HG02884 (cell line): Measurements from ENCODE around the gene PGRMC2.
"Not testable (repeated sequence)": the region's sequence is repeated elsewhere in the genome, so short reads cannot be mapped to it uniquely, and the experiment has no call there.

Experiments used
- ATAC-seq: cut with Tn5 transposase; IDR thresholded peaks from one replicate; pipeline ENCODE4 v1.9.1; 2021; ENCODE audit warnings: mild to moderate bottlenecking, moderate library complexity; ENCODE audit not compliant: unreplicated experiment

The PGRMC2 gene

GRCh38 chr4:128271551-128271950 lies 16.1 kb downstream of the PGRMC2 start:
- no peak for ATAC-seq

- no peak for ATAC-seq
Observed at GRCh38 chr4:128268970-128269369, 18.6 kb downstream of the PGRMC2 start.

- ATAC-seq: no peak
Observed at GRCh38 chr4:128267745-128268144, 19.9 kb downstream of the PGRMC2 start.

- not testable (repeated sequence) for ATAC-seq
Observed at GRCh38 chr4:128267171-128267570, 20.4 kb downstream of the PGRMC2 start.

- not testable (repeated sequence) for ATAC-seq
Observed at GRCh38 chr4:128265550-128265949, 22.1 kb downstream of the PGRMC2 start.

- ATAC-seq: not testable (repeated sequence)
Observed at GRCh38 chr4:128259889-128260288, 27.7 kb downstream of the PGRMC2 start.

- ATAC-seq: not testable (repeated sequence)
Observed at GRCh38 chr4:128258166-128258565, 29.4 kb downstream of the PGRMC2 start.

GRCh38 chr4:128256539-128256938 lies 31.1 kb downstream of the PGRMC2 start:
- no peak for ATAC-seq

GRCh38 chr4:128255906-128256305 lies 31.7 kb downstream of the PGRMC2 start:
- ATAC-seq: no peak

- no peak for ATAC-seq
Observed at GRCh38 chr4:128249787-128250668, 37.6 kb downstream of the PGRMC2 start.

- no peak for ATAC-seq
Observed at GRCh38 chr4:128247906-128248305, 39.7 kb downstream of the PGRMC2 start.

- not testable (repeated sequence) for ATAC-seq
Observed at GRCh38 chr4:128245391-128245790, 42.2 kb downstream of the PGRMC2 start.

GRCh38 chr4:128244379-128244778 lies 43.2 kb downstream of the PGRMC2 start:
- ATAC-seq: no peak

- no peak for ATAC-seq
Observed at GRCh38 chr4:128242601-128243000, 45.0 kb downstream of the PGRMC2 start.

GRCh38 chr4:128241981-128242380 lies 45.6 kb downstream of the PGRMC2 start:
- ATAC-seq: no peak

GRCh38 chr4:128241425-128241913 lies 46.1 kb downstream of the PGRMC2 start:
- no peak for ATAC-seq

- ATAC-seq: no peak
Observed at GRCh38 chr4:128241019-128241418, 46.6 kb downstream of the PGRMC2 start.

GRCh38 chr4:128234836-128235235 lies 52.8 kb downstream of the PGRMC2 start:
- ATAC-seq: no peak

- no peak for ATAC-seq
Observed at GRCh38 chr4:128232719-128233118, 54.9 kb downstream of the PGRMC2 start.

GRCh38 chr4:128228845-128229795 lies 58.5 kb downstream of the PGRMC2 start:
- ATAC-seq: no peak

- no peak for ATAC-seq
Observed at GRCh38 chr4:128227991-128228571, 59.5 kb downstream of the PGRMC2 start.
